HG03039 (cell line): Measurements from ENCODE around the gene LMO2.
"Not testable (repeated sequence)": the region's sequence is repeated elsewhere in the genome, so short reads cannot be mapped to it uniquely, and the experiment has no call there.

Experiments
- ATAC-seq: cut with Tn5 transposase; IDR thresholded peaks from one replicate; pipeline ENCODE4 v1.9.1; 2021; ENCODE audit warnings: mild to moderate bottlenecking, moderate library complexity; ENCODE audit not compliant: unreplicated experiment

Gene LMO2

DNA sequence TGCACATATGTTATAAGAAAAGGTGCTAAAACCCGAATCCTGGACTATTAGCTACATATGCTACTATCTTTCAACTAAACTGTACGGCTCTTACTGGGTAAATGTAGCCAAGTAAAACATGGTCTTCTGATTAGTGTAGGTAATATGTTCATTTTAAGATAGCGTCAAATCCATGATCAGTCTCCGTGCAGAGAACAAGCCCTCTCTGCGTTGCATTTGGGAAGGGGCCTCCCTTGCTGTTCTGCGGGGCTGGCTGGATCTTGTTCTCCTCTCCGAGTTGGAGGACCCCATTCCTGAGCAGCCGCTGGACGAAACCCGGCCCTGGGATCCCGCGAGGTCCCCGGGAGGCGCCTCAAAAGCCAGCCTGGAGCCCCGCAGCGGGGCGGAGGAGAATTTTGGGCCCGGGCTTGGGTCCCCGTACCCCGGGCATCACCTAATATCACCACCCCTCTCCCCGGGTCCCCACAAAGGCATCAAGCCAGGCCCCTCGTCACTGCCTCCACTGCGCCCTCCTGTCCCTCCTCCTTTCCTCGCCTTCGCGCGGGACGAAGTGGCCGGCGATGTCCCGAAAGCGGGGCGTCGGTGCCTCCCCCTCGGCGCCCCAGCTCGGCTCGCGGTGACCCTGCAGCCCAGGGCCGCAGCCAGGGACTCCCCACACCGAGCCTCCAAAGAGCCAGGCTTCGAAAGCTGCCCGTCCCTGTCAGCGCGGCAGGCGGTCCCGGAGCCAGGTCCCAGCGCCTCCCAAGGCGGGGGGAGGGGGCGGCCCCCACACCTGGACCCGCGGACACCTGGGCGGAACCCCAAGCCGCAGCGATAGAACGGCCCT, 63.1 kb downstream of the LMO2 start:
- ATAC-seq, result no peak

- no peak for ATAC-seq
Observed at GRCh38 chr11:33827206-33827605, 64.7 kb downstream of the LMO2 start.

- no peak for ATAC-seq
Observed at GRCh38 chr11:33825854-33826560, 65.9 kb downstream of the LMO2 start.

DNA sequence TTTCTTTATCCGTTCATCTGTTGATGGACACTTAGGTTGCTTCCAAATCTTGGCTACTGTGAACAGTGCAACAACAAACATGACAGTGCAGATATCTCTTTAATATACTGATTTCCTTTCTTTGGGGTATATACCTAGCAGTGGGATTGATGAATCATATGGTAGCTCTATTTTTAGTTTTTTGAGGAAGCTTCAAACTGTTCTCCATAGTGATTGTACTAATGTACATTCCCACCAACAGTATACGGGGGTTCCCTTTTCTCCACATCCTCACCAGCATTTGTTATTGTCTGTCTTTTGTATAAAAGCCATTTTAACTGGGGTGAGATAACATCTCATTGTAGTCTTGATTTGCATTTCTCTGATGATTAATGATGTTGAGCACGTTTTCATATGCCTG, 68.9 kb downstream of the LMO2 start:
- ATAC-seq, result not testable (repeated sequence)

DNA sequence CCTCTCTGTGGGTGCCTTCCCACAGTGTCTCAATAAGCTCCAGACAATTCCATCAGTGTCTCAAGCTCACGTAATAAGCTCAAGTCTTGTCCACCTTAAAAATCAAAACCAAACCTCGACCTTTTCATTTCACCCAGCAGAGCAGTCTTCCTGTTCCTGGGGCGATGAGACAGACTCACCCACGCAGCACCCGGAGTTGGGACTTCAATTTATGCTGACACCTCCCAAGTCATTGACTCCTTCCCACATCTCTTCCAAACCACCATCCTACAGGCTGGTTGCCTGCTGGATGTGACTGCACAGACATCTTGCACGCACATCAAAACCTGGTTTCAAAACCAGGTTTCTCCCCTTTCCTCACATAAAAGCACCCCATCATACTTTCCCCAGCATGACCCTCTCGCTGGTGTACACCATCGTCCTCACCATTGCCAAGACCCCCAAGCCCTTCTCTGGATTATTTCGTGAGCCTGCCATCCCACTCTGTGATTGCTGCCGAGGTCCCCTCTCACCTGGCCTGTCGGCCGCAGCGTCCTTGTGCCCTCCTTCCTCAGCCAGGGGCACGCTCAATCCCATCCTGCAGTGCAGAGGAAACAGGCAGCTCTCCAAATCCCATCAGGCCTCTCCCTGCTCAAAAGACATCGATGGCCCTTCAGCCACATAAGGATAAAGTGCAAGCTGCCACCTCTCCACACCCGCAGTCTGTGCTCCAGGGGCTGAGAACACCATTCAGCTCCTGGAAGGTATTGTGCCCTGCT, 72.4 kb downstream of the LMO2 start:
- ATAC-seq, result no peak
